K562 (cell line): ENCODE results near the gene FAM118B. TPM values are rescaled to one million over a fixed set of nuclear protein-coding genes. Genes with fewer than 3 reads are reported as not detected.

Source experiments
- CBFB ChIP-seq: sonication (generic); formaldehyde crosslinking; IDR thresholded peaks from 2 replicates; pipeline ENCODE4 v1.4.0; 2020; ENCODE audit warnings: mild to moderate bottlenecking, missing genetic modification reagents
- CHCHD3 ChIP-seq: fragments of 250-450 bp; sonication (Bioruptor Pico); IDR thresholded peaks from 2 replicates; pipeline ENCODE4 v2.1.2; 2022; ENCODE audit warnings: mild to moderate bottlenecking
- EP400 ChIP-seq: fragments of 450-650 bp; IDR thresholded peaks from 2 replicates; pipeline ENCODE4 v1.6.1; 2017; ENCODE audit warnings: antibody characterized with exemption, mild to moderate bottlenecking, moderate library complexity
- EZH2 ChIP-seq: IDR thresholded peaks from 2 replicates; pipeline ENCODE4 v1.6.1; 2012; ENCODE audit warnings: low read depth, mild to moderate bottlenecking, inconsistent platforms, low read length, borderline replicate concordance
- HNRNPK ChIP-seq: fragments of 200-400 bp; formaldehyde crosslinking; IDR thresholded peaks from one replicate; pipeline ENCODE4 v1.6.1; 2018; ENCODE audit warnings: mild to moderate bottlenecking, low read depth, low read length; ENCODE audit not compliant: poor library complexity, severe bottlenecking
- NR4A1 ChIP-seq, 2 experiments: fragments of 250-450 bp in 1 of 2; fragments of 450-650 bp in 1 of 2; sonication (Bioruptor Pico) in 1 of 2; IDR thresholded peaks; 2 replicates each; pipeline versions ENCODE4 v1.4.0 to v1.6.1; 2016 to 2020; ENCODE audit warnings: mild to moderate bottlenecking in 2 of 2, missing compliant biosample characterization in 1 of 2, missing genetic modification characterization in 1 of 2, moderate library complexity in 1 of 2
- PCBP2 ChIP-seq: fragments of 200-400 bp; formaldehyde crosslinking; IDR thresholded peaks from 2 replicates; pipeline ENCODE4 v1.6.1; 2018; ENCODE audit warnings: low read length, low read depth, mild to moderate bottlenecking, moderate library complexity; ENCODE audit not compliant: poor library complexity, severe bottlenecking
- PREB ChIP-seq: sonication (generic); formaldehyde crosslinking; IDR thresholded peaks from 2 replicates; pipeline ENCODE4 v1.8.1; 2023; ENCODE audit warnings: mild to moderate bottlenecking, missing genetic modification reagents
- PTRF ChIP-seq: fragments of 450-650 bp; IDR thresholded peaks from 2 replicates; pipeline ENCODE4 v1.6.1; 2016; ENCODE audit warnings: mild to moderate bottlenecking, missing genetic modification characterization, missing compliant biosample characterization
- PTTG1 ChIP-seq: fragments of 450-650 bp; IDR thresholded peaks from 2 replicates; pipeline ENCODE4 v1.6.1; 2016; ENCODE audit warnings: low read depth, mild to moderate bottlenecking, missing genetic modification characterization, missing compliant biosample characterization
- RBM34 ChIP-seq: fragments of 200-400 bp; formaldehyde crosslinking; IDR thresholded peaks from 2 replicates; pipeline ENCODE4 v1.6.1; 2018; ENCODE audit warnings: low read length, borderline replicate concordance; ENCODE audit not compliant: insufficient read depth
- SMARCB1 ChIP-seq: IDR thresholded peaks from 2 replicates; pipeline ENCODE4 v1.6.1; 2011; ENCODE audit warnings: improper control_type of control experiment, low read depth; ENCODE audit not compliant: insufficient read length
- TAF7 ChIP-seq: fragments of 450-650 bp; IDR thresholded peaks from 2 replicates; pipeline ENCODE4 v1.6.1; 2016; ENCODE audit warnings: missing genetic modification characterization, missing compliant biosample characterization
- TCF7L2 ChIP-seq: fragments of 150-350 bp; IDR thresholded peaks from 2 replicates; pipeline ENCODE4 v1.6.1; 2016; ENCODE audit warnings: low read depth, mild to moderate bottlenecking, low read length, moderate library complexity
- ZBTB34 ChIP-seq: fragments of 250-450 bp; sonication (Bioruptor Pico); IDR thresholded peaks from 2 replicates; pipeline ENCODE4 v1.8.0; 2021; ENCODE audit warnings: mild to moderate bottlenecking, moderate library complexity
- ZFP30 ChIP-seq: fragments of 250-450 bp; sonication (Bioruptor Pico); IDR thresholded peaks from 2 replicates; pipeline ENCODE4 v1.8.0; 2022; ENCODE audit warnings: moderate library complexity, mild to moderate bottlenecking, inconsistent platforms, borderline replicate concordance
- ZNF175 ChIP-seq: fragments of 200-800 bp; sonication (Bioruptor generic); IDR thresholded peaks from 2 replicates; pipeline ENCODE4 v1.6.1; 2016; ENCODE audit warnings: low read depth, mild to moderate bottlenecking, missing genetic modification characterization, missing compliant biosample characterization
- ZNF609 ChIP-seq: sonication (generic); formaldehyde crosslinking; IDR thresholded peaks from 2 replicates; pipeline ENCODE4 v1.8.1; 2023; ENCODE audit warnings: missing genetic modification reagents, mild to moderate bottlenecking, borderline replicate concordance
- ZNF707 ChIP-seq: fragments of 250-450 bp; sonication (Bioruptor Pico); conservative IDR thresholded peaks from 2 replicates; pipeline ENCODE4 v1.8.0; 2022; ENCODE audit warnings: inconsistent platforms, mild to moderate bottlenecking, moderate library complexity
- ZSCAN29 ChIP-seq: fragments of 450-650 bp; IDR thresholded peaks from 2 replicates; pipeline ENCODE4 v1.6.1; 2017
- polyA plus RNA-seq, 8 experiments: library from polyadenylated mRNA; depleted of rRNA in 4 of 8; stranded (reverse) in 5 of 8; unstranded in 3 of 8; fragments of >200 nt; fragmentation: Nextera tagmentation in 2 of 8; fragmentation: Illumina TruSeq in 1 of 8; extraction: Ambion mirVana in 2 of 8; extraction: Trizol in 1 of 8; gene quantifications; 2 replicates each; pipeline versions ENCODE4 v1.2.1 to v1.2.3, GENCODE V29; 2011 to 2014; ENCODE audit warnings: inconsistent platforms in 1 of 8, missing spikeins in 1 of 8
- total RNA-seq, 7 experiments: library from RNA; depleted of rRNA in 6 of 7; stranded (reverse); fragments of >200 nt in 6 of 7; fragmentation: Illumina TruSeq in 2 of 7; extraction: Trizol in 2 of 7; gene quantifications; 2 replicates each; pipeline versions ENCODE4 v1.2.1 to v1.2.3, GENCODE V29; 2011 to 2021; ENCODE audit warnings: low replicate concordance in 1 of 7

FAM118B gene
- total and polyA plus RNA-seq, 9 of the 15 experiments (the other 6 are each of a cell fraction or from before 2014, with no cell fraction given): 12.0 to 49.0 (median 22.1) TPM

- TF ChIP-seq ZNF707 (CRISPR knock-in tag) (no peak; the same call in 1 of the 2 replicates), ZSCAN29 (no peak), PCBP2 (no peak), PTRF (tag) (no peak), EZH2 (no peak), TCF7L2 (peak; percentile 41; the same call in 1 of the 2 replicates), NR4A1 (CRISPR knock-in tag; IDR thresholded peaks at IDR 0.05) (no peak), NR4A1 (tag; IDR thresholded peaks at IDR 0.05) (peak; percentile 76), RBM34 (no peak), EP400 (peak; percentile 87), ZNF609 (no peak; the same call in 1 of the 2 replicates), ZNF175 (CRISPR knock-in tag) (no peak), PREB (peak; percentile 86), SMARCB1 (no peak), TAF7 (peak; percentile 62), ZFP30 (no peak), CHCHD3 (CRISPR knock-in tag) (0 out of 2 replicates have a peak, but pooled peaks have one; percentile 60), ZBTB34 (CRISPR knock-in tag) (no peak), CBFB (peak; percentile 73; the same call in 1 of the 2 replicates), PTTG1 (tag) (no peak), HNRNPK (no peak)
Observed at GRCh38 chr11:126303623-126304456, 92.3 kb downstream of the FAM118B start, which contains the start of gene DCPS (continued).
